Measurements from ENCODE around the gene ZNF512B.

The ZNF512B gene

GRCh38 chr20:63926298-63926697, 43.4 kb downstream of the ZNF512B start:
- Histone ChIP-seq H3K36me3 (ENCODE audit: control insufficient read depth, low read length) (peaks cover 42% of the 10 kb centered on the region), H3F3A (ENCODE audit: control insufficient read depth, insufficient read depth) (no peaks in the 10 kb centered on the region), H3K9me2 (replicated peaks; ENCODE audit: control insufficient read depth, low read length) (no peaks in the 10 kb centered on the region), H4K20me1 (ENCODE audit: control insufficient read depth, insufficient read depth, low read depth, low read length) (no peaks in the 10 kb centered on the region), H3K4me3 (ENCODE audit: low read length) (no peak overlapping the region), H3K27me3 (ENCODE audit: control insufficient read depth, low read length) (no peaks in the 10 kb centered on the region), H3K9me3 (ENCODE audit: control insufficient read depth, insufficient read depth, low read length) (no peaks in the 10 kb centered on the region), H3K4me1 (ENCODE audit: control insufficient read depth, low read length) (no peaks in the 10 kb centered on the region), H3K27ac (ENCODE audit: low read depth, low read length) (no peak overlapping the region), H3K79me2 (ENCODE audit: control insufficient read depth, low read length) (peaks cover 42% of the 10 kb centered on the region), H3K4me2 (ENCODE audit: low read length) (no peak overlapping the region)
- TF ChIP-seq, protein P1, sequence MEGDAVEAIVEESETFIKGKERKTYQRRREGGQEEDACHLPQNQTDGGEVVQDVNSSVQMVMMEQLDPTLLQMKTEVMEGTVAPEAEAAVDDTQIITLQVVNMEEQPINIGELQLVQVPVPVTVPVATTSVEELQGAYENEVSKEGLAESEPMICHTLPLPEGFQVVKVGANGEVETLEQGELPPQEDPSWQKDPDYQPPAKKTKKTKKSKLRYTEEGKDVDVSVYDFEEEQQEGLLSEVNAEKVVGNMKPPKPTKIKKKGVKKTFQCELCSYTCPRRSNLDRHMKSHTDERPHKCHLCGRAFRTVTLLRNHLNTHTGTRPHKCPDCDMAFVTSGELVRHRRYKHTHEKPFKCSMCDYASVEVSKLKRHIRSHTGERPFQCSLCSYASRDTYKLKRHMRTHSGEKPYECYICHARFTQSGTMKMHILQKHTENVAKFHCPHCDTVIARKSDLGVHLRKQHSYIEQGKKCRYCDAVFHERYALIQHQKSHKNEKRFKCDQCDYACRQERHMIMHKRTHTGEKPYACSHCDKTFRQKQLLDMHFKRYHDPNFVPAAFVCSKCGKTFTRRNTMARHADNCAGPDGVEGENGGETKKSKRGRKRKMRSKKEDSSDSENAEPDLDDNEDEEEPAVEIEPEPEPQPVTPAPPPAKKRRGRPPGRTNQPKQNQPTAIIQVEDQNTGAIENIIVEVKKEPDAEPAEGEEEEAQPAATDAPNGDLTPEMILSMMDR (IDR thresholded peaks at IDR 0.05; ENCODE audit: low read depth, low read length, poor library complexity, severe bottlenecking), result no peak
- TF ChIP-seq EZH2phosphoT487 (IDR thresholded peaks at IDR 0.05; ENCODE audit: borderline replicate concordance, low read length), result no peak

- Histone ChIP-seq H3K27me3 (ENCODE audit: control insufficient read depth, low read length) (no peaks in the 10 kb centered on the region), H3K9me3 (ENCODE audit: control insufficient read depth, insufficient read depth, low read length) (no peaks in the 10 kb centered on the region), H4K20me1 (ENCODE audit: control insufficient read depth, insufficient read depth, low read depth, low read length) (no peaks in the 10 kb centered on the region), H3K79me2 (ENCODE audit: control insufficient read depth, low read length) (peaks cover 51% of the 10 kb centered on the region), H3K27ac (ENCODE audit: low read depth, low read length) (no peak overlapping the region), H3K4me3 (ENCODE audit: low read length) (no peak overlapping the region), H3K4me1 (ENCODE audit: control insufficient read depth, low read length) (no peaks in the 10 kb centered on the region), H3K9me2 (replicated peaks; ENCODE audit: control insufficient read depth, low read length) (no peaks in the 10 kb centered on the region), H3K36me3 (ENCODE audit: control insufficient read depth, low read length) (peaks cover 30% of the 10 kb centered on the region), H3F3A (ENCODE audit: control insufficient read depth, insufficient read depth) (no peaks in the 10 kb centered on the region), H3K4me2 (ENCODE audit: low read length) (no peak overlapping the region)
- no peak for TF ChIP-seq EZH2phosphoT487 (IDR thresholded peaks at IDR 0.05; ENCODE audit: borderline replicate concordance, low read length)
- TF ChIP-seq, protein P1 (IDR thresholded peaks at IDR 0.05; ENCODE audit: low read depth, low read length, poor library complexity, severe bottlenecking), result no peak
Measured at GRCh38 chr20:63924241-63924640, 45.5 kb downstream of the ZNF512B start.

GRCh38 chr20:63923651-63924050, 46.1 kb downstream of the ZNF512B start:
- Histone ChIP-seq H3K9me3 (ENCODE audit: control insufficient read depth, insufficient read depth, low read length) (no peaks in the 10 kb centered on the region), H3K4me1 (ENCODE audit: control insufficient read depth, low read length) (peaks cover 1% of the 10 kb centered on the region), H3F3A (ENCODE audit: control insufficient read depth, insufficient read depth) (no peaks in the 10 kb centered on the region), H4K20me1 (ENCODE audit: control insufficient read depth, insufficient read depth, low read depth, low read length) (no peaks in the 10 kb centered on the region), H3K36me3 (ENCODE audit: control insufficient read depth, low read length) (peaks cover 27% of the 10 kb centered on the region), H3K79me2 (ENCODE audit: control insufficient read depth, low read length) (peaks cover 57% of the 10 kb centered on the region), H3K9me2 (replicated peaks; ENCODE audit: control insufficient read depth, low read length) (no peaks in the 10 kb centered on the region), H3K27me3 (ENCODE audit: control insufficient read depth, low read length) (no peaks in the 10 kb centered on the region), H3K4me3 (ENCODE audit: low read length) (no peak overlapping the region), H3K27ac (ENCODE audit: low read depth, low read length) (no peak overlapping the region), H3K4me2 (ENCODE audit: low read length) (no peak overlapping the region)
- no peak for TF ChIP-seq EZH2phosphoT487 (IDR thresholded peaks at IDR 0.05; ENCODE audit: borderline replicate concordance, low read length)
- TF ChIP-seq, protein P1 (IDR thresholded peaks at IDR 0.05; ENCODE audit: low read depth, low read length, poor library complexity, severe bottlenecking), result no peak
